HEK293 (cell line): ENCODE measurements around the gene AGRN.
A peak's percentile ranks its signal among the peaks of the same experiment; 100 is the strongest.

Experiments
- CTCF ChIA-PET: fragments of 350-600 bp; formaldehyde crosslinking; extraction: SDS; loops from one replicate; lab custom pipeline; 2021; ENCODE audit warnings: antibody characterized with exemption; lab: Yijun Ruan, JAX
- POLR2A ChIA-PET: fragments of 300-600 bp; formaldehyde crosslinking; extraction: SDS; loops from one replicate; lab custom pipeline; 2020; ENCODE audit warnings: antibody characterized with exemption, inconsistent platforms; lab: Yijun Ruan, JAX
- H3K27ac ChIP-seq: fragments of 200-500 bp; sonication (Bioruptor generic); 2 replicates; pipeline ENCODE4 v1.5.1; 2014; ENCODE audit warnings: low read depth, low read length, control low read depth, inconsistent platforms; ENCODE audit errors: extremely low read depth
- H3K36me3 ChIP-seq, 2 experiments: fragments of 200-500 bp in 1 of 2; sonication (Bioruptor generic) in 1 of 2; 1 replicate in 1 of 2; 2 replicates in 1 of 2; pipeline ENCODE4 v1.5.1; 2014 to 2017; ENCODE audit warnings: inconsistent platforms in 2 of 2, low read length in 2 of 2; ENCODE audit not compliant: control insufficient read depth in 2 of 2, insufficient read depth in 1 of 2
- H3K4me1 ChIP-seq: fragments of 200-500 bp; sonication (Bioruptor generic); 2 replicates; pipeline ENCODE4 v1.5.1; 2014; ENCODE audit warnings: mild to moderate bottlenecking, low read length, inconsistent platforms; ENCODE audit not compliant: control insufficient read depth, insufficient read depth
- H3K4me3 ChIP-seq: 2 replicates; pipeline ENCODE4 v1.5.1; 2011; ENCODE audit warnings: low read depth, mild to moderate bottlenecking, control low read depth, low read length, moderate library complexity
- H3K9me3 ChIP-seq: fragments of 200-500 bp; sonication (Bioruptor generic); 2 replicates; pipeline ENCODE4 v1.5.1; 2014; ENCODE audit warnings: low read depth, low read length, inconsistent platforms; ENCODE audit not compliant: control insufficient read depth, insufficient read depth
- CTCF ChIP-seq: fragments of 450-650 bp; formaldehyde crosslinking; IDR thresholded peaks from 2 replicates; pipeline ENCODE4 v1.5.1; 2016; ENCODE audit warnings: missing biosample characterization, missing genetic modification characterization
- GLIS2 ChIP-seq: fragments of 450-650 bp; formaldehyde crosslinking; IDR thresholded peaks from 2 replicates; pipeline ENCODE4 v1.5.1; 2016; ENCODE audit warnings: missing biosample characterization, missing genetic modification characterization
- HOXD13 ChIP-seq: sonication (generic); formaldehyde crosslinking; IDR thresholded peaks from 2 replicates; pipeline ENCODE4 v1.8.0; 2022; ENCODE audit warnings: missing genetic modification reagents, borderline replicate concordance
- KLF9 ChIP-seq: fragments of 450-650 bp; formaldehyde crosslinking; IDR thresholded peaks from 2 replicates; pipeline ENCODE4 v1.5.1; 2016; ENCODE audit warnings: missing biosample characterization, missing genetic modification characterization, low read depth
- MYNN ChIP-seq: fragments of 450-650 bp; formaldehyde crosslinking; IDR thresholded peaks from 2 replicates; pipeline ENCODE4 v1.5.1; 2016; ENCODE audit warnings: missing biosample characterization, missing genetic modification characterization, borderline replicate concordance
- TRIM28 ChIP-seq: IDR thresholded peaks from 2 replicates; pipeline ENCODE4 v1.6.1; 2011; ENCODE audit warnings: low read length, control low read depth, borderline replicate concordance
- YY2 ChIP-seq: fragments of 450-650 bp; formaldehyde crosslinking; IDR thresholded peaks from 2 replicates; pipeline ENCODE4 v1.5.1; 2016; ENCODE audit warnings: missing biosample characterization, missing genetic modification characterization
- ZBTB48 ChIP-seq: fragments of 450-650 bp; formaldehyde crosslinking; IDR thresholded peaks from 2 replicates; pipeline ENCODE4 v1.5.1; 2016; ENCODE audit warnings: missing biosample characterization, missing genetic modification characterization
- ZNF175 ChIP-seq: fragments of 450-650 bp; formaldehyde crosslinking; IDR thresholded peaks from 2 replicates; pipeline ENCODE4 v1.5.1; 2016; ENCODE audit warnings: missing biosample characterization, missing genetic modification characterization
- ZNF211 ChIP-seq: fragments of 450-650 bp; formaldehyde crosslinking; IDR thresholded peaks from 2 replicates; pipeline ENCODE4 v1.5.1; 2016; ENCODE audit warnings: low read depth, missing biosample characterization, missing genetic modification characterization
- ZNF239 ChIP-seq: fragments of 450-650 bp; formaldehyde crosslinking; IDR thresholded peaks from 2 replicates; pipeline ENCODE4 v1.5.1; 2016; ENCODE audit warnings: missing biosample characterization, missing genetic modification characterization
- ZNF266 ChIP-seq: fragments of 450-650 bp; formaldehyde crosslinking; IDR thresholded peaks from 2 replicates; pipeline ENCODE4 v1.5.1; 2016; ENCODE audit warnings: missing biosample characterization, missing genetic modification characterization, low read depth
- ZNF335 ChIP-seq: fragments of 450-650 bp; formaldehyde crosslinking; conservative IDR thresholded peaks from 2 replicates; pipeline ENCODE4 v1.5.1; 2016; ENCODE audit warnings: missing biosample characterization, missing genetic modification characterization
- ZNF398 ChIP-seq: fragments of 450-650 bp; formaldehyde crosslinking; IDR thresholded peaks from 2 replicates; pipeline ENCODE4 v1.5.1; 2017; ENCODE audit warnings: missing biosample characterization, missing genetic modification characterization
- ZNF416 ChIP-seq: fragments of 450-650 bp; formaldehyde crosslinking; IDR thresholded peaks from 2 replicates; pipeline ENCODE4 v1.5.1; 2016; ENCODE audit warnings: missing biosample characterization, missing genetic modification characterization
- ZNF530 ChIP-seq: fragments of 450-650 bp; formaldehyde crosslinking; IDR thresholded peaks from 2 replicates; pipeline ENCODE4 v1.5.1; 2016; ENCODE audit warnings: low read depth, missing biosample characterization, missing genetic modification characterization
- ZNF600 ChIP-seq: fragments of 450-650 bp; formaldehyde crosslinking; IDR thresholded peaks from 2 replicates; pipeline ENCODE4 v1.5.1; 2016; ENCODE audit warnings: missing biosample characterization, missing genetic modification characterization
- ZNF623 ChIP-seq: fragments of 450-650 bp; formaldehyde crosslinking; IDR thresholded peaks from 2 replicates; pipeline ENCODE4 v1.5.1; 2016; ENCODE audit warnings: missing biosample characterization, missing genetic modification characterization
- ZNF629 ChIP-seq: fragments of 450-650 bp; formaldehyde crosslinking; IDR thresholded peaks from 2 replicates; pipeline ENCODE4 v1.5.1; 2017; ENCODE audit warnings: missing biosample characterization, missing genetic modification characterization
- ZNF747 ChIP-seq: fragments of 450-650 bp; formaldehyde crosslinking; IDR thresholded peaks from 2 replicates; pipeline ENCODE4 v1.5.1; 2016; ENCODE audit warnings: missing biosample characterization, missing genetic modification characterization
- ZNF777 ChIP-seq: fragments of 450-650 bp; formaldehyde crosslinking; IDR thresholded peaks from 2 replicates; pipeline ENCODE4 v1.5.1; 2017; ENCODE audit warnings: missing biosample characterization, missing genetic modification characterization, borderline replicate concordance
- ZSCAN18 ChIP-seq: fragments of 450-650 bp; formaldehyde crosslinking; IDR thresholded peaks from 2 replicates; pipeline ENCODE4 v1.5.1; 2016; ENCODE audit warnings: missing biosample characterization, missing genetic modification characterization
- ZSCAN30 ChIP-seq: fragments of 450-650 bp; IDR thresholded peaks from 2 replicates; pipeline ENCODE4 v1.5.1; 2018; ENCODE audit warnings: missing biosample characterization, mild to moderate bottlenecking, missing genetic modification characterization, moderate library complexity

The AGRN gene

GRCh38 chr1:1088029-1088800 is 68.3 kb downstream of the AGRN start:
- POLR2A ChIA-PET = interaction anchor here (0.8 kb wide), 1 partner anchor 144 kb away, joined by 4 read pairs; no protein-coding TSS in a partner anchor
- peaks cover 0 to 5% of the 10 kb centered on the region in 2 experiments; a peak in 1 of 3 replicates for H3K36me3 ChIP-seq
- H3K4me1 ChIP-seq = no peaks in the 10 kb centered on the region
- no peaks in the 10 kb centered on the region for H3K9me3 ChIP-seq
- TF ChIP-seq ZNF416 (no peak), ZNF629 (tag by site-specific recombination) (no peak), ZNF398 (tag by site-specific recombination) (no peak), ZSCAN18 (tag by site-specific recombination) (no peak), KLF9 (tag by site-specific recombination) (no peak), ZNF747 (tag by site-specific recombination) (no peak), ZNF777 (tag by site-specific recombination) (no peak), ZNF239 (tag by site-specific recombination) (no peak), ZNF335 (tag by site-specific recombination) (no peak), TRIM28 (no peak), ZNF600 (tag by site-specific recombination) (no peak)
- TF ChIP-seq, all 188 proteins: peak for 0
- H3K4me3 ChIP-seq = no peak overlapping the region
- CTCF ChIA-PET = no interaction called here
- H3K27ac ChIP-seq = no peak overlapping the region

GRCh38 chr1:1088801-1089680 is 69.1 kb downstream of the AGRN start:
- Histone ChIP-seq H3K9me3 (no peaks in the 10 kb centered on the region), H3K27ac (no peak overlapping the region), H3K36me3 (peaks cover 0 to 5% of the 10 kb centered on the region in 2 experiments; a peak in 1 of 3 replicates), H3K4me3 (no peak overlapping the region), H3K4me1 (no peaks in the 10 kb centered on the region)
- POLR2A ChIA-PET = interaction anchor here (0.8 kb wide), 1 partner anchor 145 kb away, joined by 4 read pairs; no protein-coding TSS in a partner anchor
- no peak for TF ChIP-seq ZNF211 (tag by site-specific recombination)
- TF ChIP-seq MYNN (tag by site-specific recombination) = no peak
- no peak for TF ChIP-seq ZNF175 (tag by site-specific recombination)
- no peak for TF ChIP-seq HOXD13 (CRISPR knock-in tag)
- no peak for TF ChIP-seq ZBTB48 (tag by site-specific recombination)
- TF ChIP-seq GLIS2 (tag by site-specific recombination) = peak; percentile 14; the same call in 1 of the 2 replicates
- no peak for TF ChIP-seq ZSCAN18 (tag by site-specific recombination)
- TF ChIP-seq CTCF (tag by site-specific recombination) = no peak
- TF ChIP-seq KLF9 (tag by site-specific recombination) = 0 out of 2 replicates have a peak, but pooled peaks have one; percentile 15
- no peak for TF ChIP-seq ZNF623 (tag by site-specific recombination)
- no peak for TF ChIP-seq ZSCAN30 (tag by site-specific recombination)
- no peak for TF ChIP-seq YY2
- TF ChIP-seq ZNF530 (tag by site-specific recombination) = no peak
- TF ChIP-seq ZNF266 (tag by site-specific recombination) = no peak
- no peak for TF ChIP-seq ZNF629 (tag by site-specific recombination)
- CTCF ChIA-PET = no interaction called here
